K562 (cell line): ENCODE measurements around the gene HADHB. TPM values are rescaled to one million over a fixed set of nuclear protein-coding genes. Genes with fewer than 3 reads are reported as not detected.

Experiments
- ATAC-seq: fragments of 200-7000 bp; cut with Tn5 transposase; 3 replicates; pipeline ENCODE4 v1.9.1; 2020; ENCODE audit warnings: moderate library complexity
- BruUV-seq: library from RNA; stranded (reverse); fragments of 400-500 nt; replicated peaks from 2 replicates; lab custom pipeline; 2021; lab: Mats Ljungman, UMichigan
- CTCF ChIA-PET: fragments of 300-600 bp; formaldehyde crosslinking; extraction: SDS; loops from one replicate; lab custom pipeline; 2021; ENCODE audit warnings: low intra/inter-chr PET ratio; lab: Yijun Ruan, JAX
- POLR2A ChIA-PET: fragments of 300-600, 350-650 bp; sonication (Branson Sonifier 250); formaldehyde crosslinking; extraction: SDS; loops from one replicate; lab custom pipeline; 2021; ENCODE audit warnings: antibody characterized with exemption, inconsistent platforms; lab: Yijun Ruan, JAX
- DNase-seq, 4 experiments: peaks; one replicate each; pipeline versions ENCODE4 v3.0.0 to v3.0.0-alpha.2; 2011 to 2018; ENCODE audit warnings: low spot score in 3 of 4, mixed read lengths in 3 of 4; ENCODE audit errors: extremely low read depth in 1 of 4
- FAIRE-seq: peaks from 2 replicates; lab custom pipeline; 2011; peaks lifted over from hg19 to GRCh38; lab: Jason Lieb, UNC
- H2AFZ ChIP-seq: 2 replicates; pipeline ENCODE4 v1.6.0; 2011; ENCODE audit warnings: low read depth, low read length, control low read depth, inconsistent platforms
- H3K27ac ChIP-seq: fragments of 200-600 bp; 3 replicates; pipeline ENCODE4 v1.8.0; 2011; ENCODE audit warnings: low read depth, mild to moderate bottlenecking, control low read depth, inconsistent platforms, low read length, moderate library complexity, mixed read lengths; ENCODE audit errors: extremely low read depth
- H3K27me3 ChIP-seq, 2 experiments: fragments of 300-600 bp in 1 of 2; 2 replicates in 1 of 2; 3 replicates in 1 of 2; pipeline versions ENCODE4 v1.6.0 to v1.8.0; 2011; ENCODE audit warnings: inconsistent platforms in 2 of 2, low read length in 2 of 2, mild to moderate bottlenecking in 1 of 2, mixed read lengths in 1 of 2, moderate library complexity in 1 of 2; ENCODE audit not compliant: control insufficient read depth in 2 of 2, insufficient read depth in 2 of 2
- H3K36me3 ChIP-seq: fragments of 300-600 bp; 3 replicates; pipeline ENCODE4 v1.8.0; 2011; ENCODE audit warnings: mild to moderate bottlenecking, low read length, inconsistent platforms; ENCODE audit not compliant: control insufficient read depth, insufficient read depth
- H3K4me1 ChIP-seq, 2 experiments: fragments of 200-600 bp in 1 of 2; replicated peaks in 1 of 2; 2 replicates in 1 of 2; 3 replicates in 1 of 2; pipeline versions ENCODE4 v1.5.1 to v1.8.0; 2011; ENCODE audit warnings: inconsistent platforms in 2 of 2, low read length in 2 of 2, mild to moderate bottlenecking in 1 of 2, mixed read lengths in 1 of 2, moderate library complexity in 1 of 2; ENCODE audit not compliant: control insufficient read depth in 2 of 2, insufficient read depth in 2 of 2
- H3K4me2 ChIP-seq: 2 replicates; pipeline ENCODE4 v1.6.1; 2011; ENCODE audit warnings: low read length, control low read depth, inconsistent platforms, mixed read lengths; ENCODE audit not compliant: insufficient read depth
- H3K4me3 ChIP-seq: fragments of 200-600 bp; sonication (generic), shearing (Covaris generic); 2 replicates; pipeline ENCODE4 v1.5.1; 2016; ENCODE audit warnings: control low read depth, inconsistent platforms
- H3K79me2 ChIP-seq: fragments of 200-600 bp; 3 replicates; pipeline ENCODE4 v1.8.0; 2011; ENCODE audit warnings: low read length, inconsistent platforms; ENCODE audit not compliant: control insufficient read depth, insufficient read depth
- H3K9ac ChIP-seq, 2 experiments: 2 replicates each; pipeline versions ENCODE4 v1.6.0 to v1.6.1; 2011; ENCODE audit warnings: low read depth in 2 of 2, low read length in 2 of 2, control low read depth in 1 of 2, inconsistent platforms in 1 of 2, mild to moderate bottlenecking in 1 of 2, mixed read lengths in 1 of 2; ENCODE audit not compliant: insufficient read depth in 1 of 2
- H3K9me1 ChIP-seq: one replicate; pipeline ENCODE4 v1.6.0; 2011; ENCODE audit warnings: inconsistent platforms, mild to moderate bottlenecking, low read length, moderate library complexity; ENCODE audit not compliant: control insufficient read depth, insufficient read depth
- H3K9me3 ChIP-seq: replicated peaks from 2 replicates; pipeline ENCODE4 v1.5.1; 2011; ENCODE audit warnings: low read depth, low read length, inconsistent platforms; ENCODE audit not compliant: control insufficient read depth, insufficient read depth
- H4K20me1 ChIP-seq: replicated peaks from 2 replicates; pipeline ENCODE4 v1.6.1; 2011; ENCODE audit warnings: low read length, inconsistent platforms, mixed read lengths; ENCODE audit not compliant: control insufficient read depth, insufficient read depth
- CTCF ChIP-seq, 3 experiments: IDR thresholded peaks in 2 of 3; conservative IDR thresholded peaks in 1 of 3; 2 replicates each; pipeline ENCODE4 v1.5.1; 2011 to 2012; ENCODE audit warnings: low read length in 3 of 3, mild to moderate bottlenecking in 3 of 3, control low read depth in 2 of 3, improper control_type of control experiment in 1 of 3, inconsistent platforms in 1 of 3, low read depth in 1 of 3, mixed read lengths in 1 of 3, moderate library complexity in 1 of 3; ENCODE audit not compliant: insufficient read depth in 2 of 3
- HNRNPH1 ChIP-seq: fragments of 200-400 bp; formaldehyde crosslinking; optimal IDR thresholded peaks from 2 replicates; pipeline ENCODE3; 2017; ENCODE audit warnings: low read depth, mild to moderate bottlenecking, low read length, moderate library complexity
- KDM5B ChIP-seq: fragments of 200-600 bp; sonication (generic); IDR thresholded peaks from 2 replicates; pipeline ENCODE4 v1.6.1; 2012; ENCODE audit warnings: low read depth, mild to moderate bottlenecking, moderate library complexity, low read length, control low read depth, inconsistent platforms; ENCODE audit not compliant: insufficient replicate concordance
- RAD21 ChIP-seq, 2 experiments: fragments of 250-450 bp in 1 of 2; fragments of 450-650 bp in 1 of 2; sonication (Bioruptor Pico) in 1 of 2; formaldehyde crosslinking in 1 of 2; IDR thresholded peaks in 1 of 2; conservative IDR thresholded peaks in 1 of 2; 2 replicates each; pipeline versions ENCODE4 v1.4.0 to v1.8.0; 2020 to 2022; ENCODE audit warnings: mild to moderate bottlenecking in 2 of 2, moderate library complexity in 1 of 2
- RBM17 ChIP-seq: fragments of 200-400 bp; formaldehyde crosslinking; IDR thresholded peaks from 2 replicates; pipeline ENCODE4 v1.6.1; 2017; ENCODE audit warnings: low read depth, mild to moderate bottlenecking, low read length, borderline replicate concordance
- ZNF707 ChIP-seq: fragments of 250-450 bp; sonication (Bioruptor Pico); conservative IDR thresholded peaks from 2 replicates; pipeline ENCODE4 v1.8.0; 2022; ENCODE audit warnings: inconsistent platforms, mild to moderate bottlenecking, moderate library complexity
- WGBS: fragments of 100-300 bp; shearing (Covaris generic); methylation state at CpG from one replicate; pipeline ENCODE4 v1.1.6; 2016; ENCODE audit warnings: low coverage, mixed read lengths; ENCODE audit not compliant: insufficient coverage; ENCODE audit errors: missing lambda C conversion rate; 5-methylcytosine and 5-hydroxymethylcytosine counted together
- in situ Hi-C: fragments of 300-500 bp; cut with MboI; formaldehyde crosslinking; loops from 4 replicates; pipeline ENCODE4 v1.15.0; 2018; ENCODE audit warnings: inconsistent platforms, mixed read lengths
- intact Hi-C: fragments of 100-400 bp; cut with micrococcal nuclease; formaldehyde crosslinking; loops from 2 replicates; pipeline ENCODE4 v1.14.2; 2022
- polyA plus RNA-seq, 8 experiments: library from polyadenylated mRNA; depleted of rRNA in 4 of 8; stranded (reverse) in 5 of 8; unstranded in 3 of 8; fragments of >200 nt; fragmentation: Nextera tagmentation in 2 of 8; fragmentation: Illumina TruSeq in 1 of 8; extraction: Ambion mirVana in 2 of 8; extraction: Trizol in 1 of 8; gene quantifications; 2 replicates each; pipeline versions ENCODE4 v1.2.1 to v1.2.3, GENCODE V29; 2011 to 2014; ENCODE audit warnings: inconsistent platforms in 1 of 8, missing spikeins in 1 of 8
- total RNA-seq, 7 experiments: library from RNA; depleted of rRNA in 6 of 7; stranded (reverse); fragments of >200 nt in 6 of 7; fragmentation: Illumina TruSeq in 2 of 7; extraction: Trizol in 2 of 7; gene quantifications; 2 replicates each; pipeline versions ENCODE4 v1.2.1 to v1.2.3, GENCODE V29; 2011 to 2021; ENCODE audit warnings: low replicate concordance in 1 of 7
- TF ChIP-seq, protein P1 (sequence below): sonication (generic); formaldehyde crosslinking; IDR thresholded peaks from 2 replicates; pipeline ENCODE4 v1.8.1; 2023; ENCODE audit warnings: mild to moderate bottlenecking, missing genetic modification reagents

HADHB gene
- total and polyA plus RNA-seq, 9 of the 15 experiments (the other 6 are each of a cell fraction or from before 2014, with no cell fraction given), result 67.3 to 199 (median 100) TPM

DNA sequence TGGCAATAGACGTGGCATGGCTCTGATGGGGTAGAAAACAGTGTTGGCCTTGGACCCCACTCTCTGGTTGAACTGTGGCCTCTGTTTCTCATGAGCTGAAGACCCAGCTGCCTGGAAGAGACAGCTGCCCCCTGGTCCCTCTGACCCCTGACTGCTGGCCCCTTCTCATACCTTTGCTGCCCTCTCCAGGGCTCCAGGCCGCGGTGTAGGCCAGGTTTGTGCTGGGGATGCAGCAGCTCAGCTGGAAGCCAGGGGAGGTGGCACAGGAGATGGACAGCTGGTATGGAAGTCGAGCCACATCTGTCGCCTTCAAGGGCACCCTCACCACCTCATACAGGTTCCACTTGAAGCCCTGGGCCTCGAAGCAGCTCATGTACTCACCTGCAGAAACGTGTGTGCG lies 69.5 kb downstream of the HADHB start:
- Histone ChIP-seq H3K79me2 (no peaks in the 10 kb centered on the region), H2AFZ (no peak overlapping the region), H3K36me3 (no peaks in the 10 kb centered on the region), H3K4me2 (no peak overlapping the region), H3K9me3 (no peaks in the 10 kb centered on the region), H3K4me3 (no peak overlapping the region), H3K4me1 (peaks cover 15 to 37% of the 10 kb centered on the region in 2 experiments), H3K9ac (no peak overlapping the region), H3K9me1 (peaks cover 3% of the 10 kb centered on the region), H4K20me1 (no peaks in the 10 kb centered on the region), H3K27me3 (peaks cover 6 to 35% of the 10 kb centered on the region in 2 experiments; a peak in 4 of 5 replicates), H3K27ac (no peak overlapping the region)
- BruUV-seq, result no TSS peak
- DNase-seq, result peak in 2 of 4 experiments; percentile 24 to 28
- in situ Hi-C loops (no loop called here), intact Hi-C loops (no loop called here)
- FAIRE-seq, result no peak
- POLR2A ChIA-PET, result interaction anchor here (0.6 to 1.4 kb wide), 2 partner anchors 13 to 141 kb away, joined by 3 to 5 read pairs; no protein-coding TSS in a partner anchor
- WGBS, result 15% methylated on average over 7 of the region's 8 CpGs
- peak; percentile 58 for ATAC-seq
- CTCF ChIA-PET, result no interaction called here
- no peak for TF ChIP-seq ZNF707 (CRISPR knock-in tag)
- TF ChIP-seq KDM5B, result no peak
- no peak for TF ChIP-seq RBM17
- peak; percentile 31 to 59 (median 44); a peak in 5 of 6 replicates for TF ChIP-seq CTCF (IDR thresholded peaks at IDR 0.05 in 2 of 3, conservative IDR thresholded peaks at IDR 0.05 in 1 of 3; ENCODE audit: insufficient read depth in 2 of 3, low read depth in 1 of 3, low read length in 3 of 3)
- no peak for TF ChIP-seq HNRNPH1
- TF ChIP-seq, protein P1, sequence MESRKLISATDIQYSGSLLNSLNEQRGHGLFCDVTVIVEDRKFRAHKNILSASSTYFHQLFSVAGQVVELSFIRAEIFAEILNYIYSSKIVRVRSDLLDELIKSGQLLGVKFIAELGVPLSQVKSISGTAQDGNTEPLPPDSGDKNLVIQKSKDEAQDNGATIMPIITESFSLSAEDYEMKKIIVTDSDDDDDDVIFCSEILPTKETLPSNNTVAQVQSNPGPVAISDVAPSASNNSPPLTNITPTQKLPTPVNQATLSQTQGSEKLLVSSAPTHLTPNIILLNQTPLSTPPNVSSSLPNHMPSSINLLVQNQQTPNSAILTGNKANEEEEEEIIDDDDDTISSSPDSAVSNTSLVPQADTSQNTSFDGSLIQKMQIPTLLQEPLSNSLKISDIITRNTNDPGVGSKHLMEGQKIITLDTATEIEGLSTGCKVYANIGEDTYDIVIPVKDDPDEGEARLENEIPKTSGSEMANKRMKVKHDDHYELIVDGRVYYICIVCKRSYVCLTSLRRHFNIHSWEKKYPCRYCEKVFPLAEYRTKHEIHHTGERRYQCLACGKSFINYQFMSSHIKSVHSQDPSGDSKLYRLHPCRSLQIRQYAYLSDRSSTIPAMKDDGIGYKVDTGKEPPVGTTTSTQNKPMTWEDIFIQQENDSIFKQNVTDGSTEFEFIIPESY (CRISPR knock-in tag), result 0 out of 2 replicates have a peak, but pooled peaks have one; percentile 28
- peak in 1 of 2 experiments; percentile 45; a peak in 2 of 4 replicates for TF ChIP-seq RAD21 (CRISPR knock-in tag; conservative IDR thresholded peaks at IDR 0.05 in 1 of 2, IDR thresholded peaks at IDR 0.05 in 1 of 2)
